Putamen (tissue), 1 donor: ENCODE measurements around the gene SFI1.
"Not testable (repeated sequence)": the region's sequence is repeated elsewhere in the genome, so short reads cannot be mapped to it uniquely, and the experiment has no call there.

Experiments used
- DNase-seq: peaks from one replicate; pipeline ENCODE4 v3.0.0-alpha.2; 2016; ENCODE audit warnings: low spot score

Gene SFI1

DNA sequence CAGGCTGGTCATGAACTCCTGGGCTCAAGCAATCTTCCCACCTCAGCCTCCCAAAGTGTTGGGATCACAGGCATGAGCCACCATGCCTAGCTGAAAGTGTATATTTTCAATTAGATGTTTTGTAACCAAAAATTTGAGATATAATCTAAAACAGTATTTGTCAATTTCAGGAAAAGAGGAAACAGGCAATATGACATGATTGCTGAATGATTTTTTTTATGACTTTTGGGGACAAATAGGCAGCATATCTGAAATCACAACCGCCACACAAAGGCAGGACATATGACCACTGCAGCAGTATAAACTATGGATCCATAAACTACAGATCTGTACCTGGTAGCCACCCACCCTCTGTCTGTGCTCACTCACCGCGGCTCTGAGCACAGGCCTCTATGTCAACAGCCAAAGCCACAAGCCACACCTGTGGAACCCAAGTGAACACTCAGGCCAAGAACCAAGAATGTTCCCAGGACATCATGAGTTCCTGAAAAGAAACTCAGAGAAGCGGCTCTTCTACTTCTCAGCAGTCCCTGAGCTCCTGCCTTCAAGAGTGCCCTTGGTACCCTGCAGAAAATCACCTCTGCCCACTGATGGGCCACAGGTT is 143.2 kb downstream of the SFI1 start:
- DNase-seq, result no peak

GRCh38 chr22:31646186-31647019 is 150.1 kb downstream of the SFI1 start:
- no peak for DNase-seq

DNA sequence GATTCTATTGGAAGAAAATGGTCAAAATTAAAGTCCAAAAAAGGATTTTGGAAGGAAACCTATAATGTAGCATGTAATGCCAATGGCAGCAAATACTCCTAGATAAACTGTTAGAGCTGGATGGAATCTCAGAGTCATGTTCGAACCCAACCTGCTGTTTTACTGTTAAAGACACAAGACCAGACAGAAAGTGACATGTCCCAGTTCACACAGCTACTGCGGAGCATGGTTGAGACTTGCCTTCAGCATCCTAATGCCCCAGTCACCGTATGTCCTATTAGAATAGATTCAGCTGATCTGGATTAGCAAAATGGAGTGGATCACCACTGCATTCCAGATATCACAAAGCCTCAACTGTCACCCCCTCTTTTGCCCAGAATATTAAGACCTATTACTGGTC is 150.7 kb downstream of the SFI1 start:
- DNase-seq, result no peak

DNA sequence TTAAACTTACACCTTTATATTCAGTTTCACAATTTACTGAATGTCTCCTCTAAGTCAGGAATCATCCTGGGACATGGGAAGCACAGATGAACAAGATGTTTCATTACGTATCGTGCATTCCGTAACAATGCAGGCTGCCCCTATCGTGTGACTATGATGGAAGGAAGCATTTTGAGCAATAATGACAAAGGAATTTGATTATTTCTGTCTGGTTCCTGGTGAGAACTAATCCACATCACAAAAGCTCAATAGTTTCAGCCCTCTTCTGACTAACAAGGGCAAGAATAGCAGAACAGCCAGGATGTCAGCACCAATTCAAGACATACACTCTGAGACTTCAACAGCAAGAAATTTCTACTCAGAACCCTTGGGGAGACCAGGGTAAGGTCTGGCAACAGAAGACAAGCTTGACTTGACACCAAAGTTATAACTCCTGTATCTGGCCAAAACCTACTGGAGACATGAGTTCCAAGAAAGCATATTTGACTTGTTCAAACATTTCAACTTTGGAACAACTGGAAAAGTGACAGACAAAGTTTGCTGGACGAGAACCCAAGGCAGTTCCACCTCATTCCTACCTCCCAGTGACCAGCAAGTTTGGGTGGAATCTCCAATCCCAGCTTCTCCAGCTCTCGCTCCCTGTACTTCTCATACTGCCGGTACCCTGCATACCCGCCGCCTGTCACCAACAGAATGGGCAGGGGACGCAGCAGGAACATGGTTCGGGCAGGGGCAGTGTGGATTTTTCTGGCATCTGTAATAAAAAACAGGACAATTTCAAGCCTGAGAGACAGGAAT is 151.4 kb downstream of the SFI1 start:
- DNase-seq, result no peak

DNA sequence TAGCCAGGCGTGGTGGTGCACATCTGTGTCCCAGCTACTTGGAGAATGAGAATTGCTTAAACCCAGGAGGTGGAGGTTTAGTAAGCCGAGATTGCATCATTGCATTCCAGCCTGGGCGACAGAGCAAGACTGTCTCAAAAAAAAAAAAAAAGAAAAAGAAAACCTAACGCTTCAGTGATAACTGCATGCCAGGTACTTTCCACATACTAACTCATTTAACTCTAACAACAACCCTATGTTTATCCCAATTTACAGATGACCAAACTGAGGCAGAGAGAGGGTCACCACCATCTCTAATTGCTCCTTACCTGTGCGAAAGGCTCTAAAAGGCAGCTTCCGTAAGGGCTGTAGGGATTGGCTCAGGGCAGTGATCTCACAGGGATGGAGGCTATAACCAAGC is 154.1 kb downstream of the SFI1 start:
- no peak for DNase-seq

DNA sequence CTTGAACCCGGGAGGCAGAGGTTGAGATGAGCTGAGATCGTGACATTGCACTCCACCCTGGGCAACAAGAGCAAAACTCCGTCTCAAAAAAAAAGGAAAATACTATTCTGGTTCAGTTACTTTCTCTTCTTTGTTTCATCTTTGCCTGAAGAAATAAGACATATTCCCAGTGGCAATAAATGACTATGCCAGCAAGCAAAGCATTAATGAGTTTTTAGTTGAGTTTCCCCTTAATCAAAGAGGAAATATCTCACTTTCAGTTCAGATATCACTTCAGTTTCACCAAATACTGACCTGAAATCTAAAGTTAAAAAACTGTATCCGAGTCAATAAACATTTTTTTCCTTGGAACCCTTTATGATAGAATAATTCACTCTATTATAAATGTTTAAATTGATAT is 155.3 kb downstream of the SFI1 start:
- DNase-seq, result no peak

GRCh38 chr22:31652088-31652487 is 155.8 kb downstream of the SFI1 start:
- no peak for DNase-seq

- no peak for DNase-seq
Measured at GRCh38 chr22:31652911-31653684, 156.8 kb downstream of the SFI1 start.

DNA sequence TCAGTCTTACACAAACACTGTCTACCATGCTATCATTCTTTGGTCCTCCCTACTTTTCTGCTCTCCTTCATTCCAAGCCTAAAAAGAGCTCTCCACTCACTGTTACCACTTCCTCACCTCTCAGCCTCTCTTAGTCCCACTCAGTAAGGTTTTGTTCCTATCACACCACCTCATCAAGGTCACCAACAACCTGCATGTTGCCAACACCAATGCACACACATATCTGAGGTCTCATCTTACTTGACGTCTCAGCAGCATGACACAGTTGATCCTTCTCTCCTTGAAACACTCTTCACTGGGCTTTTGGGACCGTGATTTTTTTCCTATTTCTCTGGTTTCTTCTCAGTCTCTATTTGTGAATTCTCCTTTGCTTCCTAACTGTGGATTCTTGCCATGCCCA is 157.6 kb downstream of the SFI1 start:
- no peak for DNase-seq

DNA sequence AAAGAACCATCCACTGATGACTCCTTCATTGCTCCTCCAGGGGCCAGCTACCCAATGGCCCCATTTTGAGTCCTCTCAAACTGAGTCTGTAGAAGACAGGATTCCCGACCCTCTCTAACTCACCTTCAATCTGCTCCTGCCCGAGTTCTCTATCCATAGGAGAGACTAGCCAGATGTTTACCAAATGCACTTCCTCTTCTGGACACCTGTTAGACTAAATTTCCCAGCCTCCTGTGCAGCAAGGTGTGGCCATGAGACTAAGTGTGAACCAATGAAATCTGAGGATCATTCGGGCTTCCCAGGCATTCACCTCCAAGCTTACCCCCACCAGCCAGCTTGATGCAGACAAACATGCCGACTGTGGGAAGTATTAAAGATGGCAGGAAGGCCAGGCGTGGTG is 158.1 kb downstream of the SFI1 start:
- DNase-seq, result no peak

- no peak for DNase-seq
Measured at GRCh38 chr22:31659246-31659645, 162.9 kb downstream of the SFI1 start.

- DNase-seq, result not testable (repeated sequence)
Measured at GRCh38 chr22:31660860-31661341, 164.6 kb downstream of the SFI1 start.

GRCh38 chr22:31661851-31662667 is 165.7 kb downstream of the SFI1 start, which contains the start of gene PISD:
Gene PISD, minus strand, starts transcription at chr22:31662215. Its CDS starts 7 bp downstream, at chr22:31662208.
- DNase-seq, result peak; percentile 92

DNA sequence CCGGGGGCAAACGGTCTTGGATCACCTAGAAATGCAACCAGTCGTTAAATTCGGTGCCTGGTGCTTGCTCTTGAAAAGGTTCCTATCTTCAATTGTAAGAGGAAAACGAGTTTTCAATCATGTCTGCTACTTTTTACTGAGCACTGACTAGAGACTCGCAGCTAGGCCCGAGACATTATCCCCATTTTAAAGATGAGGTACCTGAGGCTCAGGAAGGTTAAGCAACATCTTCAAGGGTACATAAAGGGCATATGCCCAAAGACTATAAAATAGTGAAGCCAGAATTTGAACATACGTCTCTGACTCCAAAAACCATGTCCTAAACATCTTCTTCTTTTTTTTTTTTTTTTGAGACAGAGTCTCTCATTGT is 166.3 kb downstream of the SFI1 start:
- DNase-seq, result no peak
